GM12864 (cell line): ENCODE measurements around the gene BARD1.
A peak's percentile ranks its signal among the peaks of the same experiment; 100 is the strongest.

Experiments used
- DNase-seq: peaks from one replicate; pipeline ENCODE4 v3.0.0-alpha.2; 2011; ENCODE audit warnings: low read depth
- H3K4me3 ChIP-seq: 2 replicates; pipeline ENCODE4 v1.5.1; 2011; ENCODE audit warnings: mild to moderate bottlenecking, low read depth, low read length, control low read depth
- CTCF ChIP-seq: IDR thresholded peaks from 2 replicates; pipeline ENCODE4 v1.5.1; 2011; ENCODE audit warnings: low read depth, mild to moderate bottlenecking, moderate library complexity, low read length, control low read depth, inconsistent platforms; ENCODE audit errors: missing control alignments

BARD1 gene

GRCh38 chr2:214830794-214831346 is 21.4 kb upstream of the BARD1 start:
- H3K4me3 ChIP-seq = no peak overlapping the region
- no peak for DNase-seq
- peak; percentile 23 for TF ChIP-seq CTCF

- DNase-seq = no peak
- TF ChIP-seq CTCF = no peak
- H3K4me3 ChIP-seq = no peak overlapping the region
These were observed 6.6 kb upstream of the BARD1 start for GRCh38 chr2:214816008-214816533.

DNA sequence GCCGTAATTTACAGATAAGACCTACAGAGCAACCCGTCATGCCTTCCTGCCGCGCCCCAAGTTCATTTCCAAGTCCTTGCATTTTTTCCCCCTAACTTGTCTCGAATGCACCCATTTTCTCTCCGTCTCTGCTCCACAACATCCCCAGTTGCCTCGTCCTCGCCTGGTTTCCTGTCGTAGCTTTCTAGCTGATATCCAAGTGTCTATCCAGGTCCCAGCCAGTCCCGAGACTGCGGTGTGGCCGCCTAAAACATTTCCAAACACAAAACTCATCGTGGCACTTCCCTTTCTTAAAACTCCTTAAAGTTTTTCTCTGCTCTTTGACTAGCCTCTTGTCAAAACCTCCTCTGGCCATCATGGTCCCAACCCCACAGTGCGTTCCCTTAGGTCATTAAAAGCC is 1.2 kb upstream of the BARD1 start:
- peak overlapping the region; percentile 64 for H3K4me3 ChIP-seq
- no peak for DNase-seq
- TF ChIP-seq CTCF = no peak

DNA sequence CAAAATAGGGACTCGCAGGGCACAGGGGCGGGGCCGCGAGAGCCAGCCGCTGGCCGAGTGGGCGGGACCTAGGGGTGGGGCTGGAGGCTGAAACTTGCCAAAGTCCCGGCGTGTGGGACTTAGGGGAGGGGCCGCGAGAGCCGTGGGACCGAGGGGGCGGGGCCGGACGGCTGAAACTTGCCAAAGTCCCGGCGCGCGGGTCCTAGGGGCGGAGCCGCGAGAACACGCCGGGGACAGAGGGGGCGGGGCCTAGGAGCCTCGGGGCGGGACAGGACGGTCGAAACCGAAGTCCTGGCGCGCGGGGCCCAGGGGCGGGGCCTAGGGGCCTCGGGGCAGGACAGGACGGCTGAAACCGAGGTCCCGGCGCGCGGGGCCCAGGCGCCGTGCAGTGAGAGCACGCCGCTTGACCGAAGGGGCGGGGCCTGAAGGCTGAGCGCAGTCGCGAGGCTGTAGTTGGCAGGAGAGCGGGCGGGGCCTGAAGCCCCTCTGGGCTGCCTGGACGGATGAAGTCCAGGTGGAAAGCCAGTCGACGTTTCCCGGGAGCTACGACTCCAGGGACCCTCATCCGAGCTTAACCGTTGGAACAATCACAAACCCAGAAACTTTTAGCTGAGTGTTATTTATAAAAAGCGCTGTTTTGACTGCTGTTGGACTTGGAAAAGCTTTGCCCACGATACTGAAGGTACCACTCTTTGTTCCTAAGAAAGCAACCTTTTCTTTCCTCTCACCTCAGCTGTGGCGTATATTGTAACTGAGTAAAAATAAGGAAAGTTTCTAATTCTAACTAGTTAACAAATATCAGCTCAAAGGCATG is 475 bp upstream of the BARD1 start:
- peak; percentile 86 for DNase-seq
- H3K4me3 ChIP-seq = peak overlapping the region; percentile 96
- no peak for TF ChIP-seq CTCF

DNA sequence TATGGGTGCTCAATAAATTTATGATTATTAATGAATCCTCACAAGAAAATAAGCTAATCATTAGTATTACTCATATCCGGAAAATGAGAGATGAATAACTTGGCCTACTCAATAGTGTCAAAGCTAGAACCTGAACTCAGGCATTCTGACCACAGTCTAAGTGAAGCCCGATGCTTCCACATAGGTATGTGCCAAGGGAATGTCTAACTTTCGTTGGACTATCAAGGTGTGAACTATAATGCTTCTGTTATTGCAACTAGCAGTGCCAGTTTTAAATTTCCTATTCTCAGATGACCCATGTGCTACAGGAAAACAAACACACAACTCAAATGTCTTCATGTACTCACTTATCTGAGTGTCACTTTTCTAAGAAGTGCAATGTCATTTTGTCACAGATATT is 1.8 kb downstream of the BARD1 start:
- no peak for DNase-seq
- TF ChIP-seq CTCF = no peak
- H3K4me3 ChIP-seq = peak overlapping the region; percentile 96

DNA sequence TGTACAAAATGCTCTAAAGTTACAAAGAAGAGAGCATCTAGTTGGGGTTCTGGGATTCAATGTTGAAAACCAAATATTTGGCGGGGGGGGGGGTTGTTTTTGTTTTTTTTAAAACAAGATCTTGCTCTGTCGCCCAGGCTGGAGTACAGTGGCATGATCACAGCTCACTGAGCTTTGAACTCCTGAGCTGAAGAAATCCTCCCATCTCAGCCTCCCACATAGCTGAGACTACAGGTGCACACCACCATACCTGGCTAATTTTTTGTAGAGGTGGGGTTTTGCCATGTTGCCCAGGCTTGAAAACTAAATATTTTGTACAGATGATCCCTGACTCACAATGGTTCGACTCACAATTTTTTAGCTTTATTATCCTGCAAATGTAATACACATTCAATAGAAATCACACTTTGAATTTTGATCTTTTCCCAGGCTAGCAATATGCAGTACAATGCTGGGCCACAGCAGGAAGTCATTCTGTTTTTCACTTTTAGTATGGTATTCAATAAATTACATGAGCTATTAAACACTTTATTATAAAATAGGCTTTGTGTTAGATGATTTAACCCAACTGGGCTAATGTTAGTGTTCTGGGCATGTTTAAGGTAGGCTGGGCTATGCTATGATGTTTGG is 7.6 kb downstream of the BARD1 start:
- H3K4me3 ChIP-seq = no peak overlapping the region
- no peak for DNase-seq
- TF ChIP-seq CTCF = no peak
